Measurements from ENCODE around the gene AIFM2. TPM values are rescaled to one million over a fixed set of nuclear protein-coding genes. Genes with fewer than 3 reads are reported as not detected.

AIFM2 gene
- total and polyA plus RNA-seq, 2 donors (not counting 3 experiments of a cell fraction or from before 2014, with no cell fraction given) = 6.9 to 8.7 TPM

DNA sequence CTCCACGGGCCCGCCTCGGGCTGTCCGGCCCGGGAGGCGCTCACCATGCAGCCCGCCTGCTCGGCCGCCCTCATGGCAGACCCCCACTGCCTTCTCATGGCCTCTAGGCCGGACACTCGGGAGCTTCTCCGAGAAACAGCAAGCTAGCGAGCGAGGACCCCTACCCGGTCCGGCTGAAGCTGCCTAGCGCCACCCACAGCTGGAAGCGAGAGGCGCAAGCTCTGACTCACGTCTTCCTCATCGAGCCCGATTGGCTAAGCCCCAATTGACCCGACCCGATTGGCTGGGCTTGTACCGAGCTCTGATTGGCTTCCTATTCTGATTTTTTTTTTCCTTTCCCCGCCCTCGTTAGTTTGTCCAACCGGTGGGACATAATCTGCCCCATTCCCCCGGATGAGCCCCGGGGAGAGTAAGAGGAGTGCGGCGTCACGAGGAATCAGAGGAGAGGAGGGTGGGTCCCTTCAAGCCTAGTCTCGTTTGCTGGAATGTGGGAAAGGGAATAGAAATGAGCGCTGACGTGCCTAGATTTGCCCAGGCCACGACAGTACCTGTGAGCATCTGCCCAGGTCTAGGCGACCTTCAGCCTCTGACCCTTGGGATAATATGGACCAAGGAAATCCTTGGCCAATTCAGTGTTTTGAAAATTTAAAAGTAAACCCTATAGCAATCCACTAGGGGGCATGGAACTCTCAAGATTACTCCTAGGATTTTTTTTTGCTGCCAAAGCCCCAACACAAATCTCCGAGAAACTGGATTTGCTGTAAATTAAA is 14.0 kb upstream of the AIFM2 start, which contains the start of gene TYSND1:
Gene TYSND1 (minus strand): TSS at position 212 of the 770 bp plus-strand sequence. CDS start 114 bp downstream, at position 98.
- FAIRE-seq (peak; percentile 99), DNase-seq (ENCODE audit: low read depth, low spot score) (peak; percentile 98)
- ChIA-PET CTCF (interaction anchor here (0.5 to 3.4 kb wide), 44 partner anchors 9 to 509 kb away, joined by 3 to 95 read pairs (median 4); partner anchors contain the start of genes AIFM2, EIF4EBP2, PPA1 and SAR1A), POLR2A (interaction anchor here (0.6 to 1.8 kb wide), 10 partner anchors 10 to 447 kb away, joined by 3 to 24 read pairs (median 5); partner anchors contain the start of genes AIFM2 and SAR1A)
- BruUV-seq (replicated peaks) = TSS peak; percentile 85
- peaks cover 7% of the 10 kb centered on the region for H3K79me2 ChIP-seq (ENCODE audit: control insufficient read depth, insufficient read depth, low read length)
- H3K4me1 ChIP-seq (ENCODE audit: control insufficient read depth, extremely low read depth, insufficient read depth, low read length) = peaks cover 11% of the 10 kb centered on the region
- no peaks in the 10 kb centered on the region for H3K27me3 ChIP-seq (ENCODE audit: control insufficient read depth in 2 of 2, insufficient read depth in 2 of 2, low read length in 2 of 2)
- peak within 1 kb of the TSS; percentile 55 for H3K4me2 ChIP-seq (ENCODE audit: insufficient read depth, low read length)
- peak within 1 kb of the TSS; percentile 70 for H3K9ac ChIP-seq (replicated peaks; ENCODE audit: extremely low read depth, insufficient read depth, low read length)
- peak within 1 kb of the TSS; percentile 82 for H2AFZ ChIP-seq (ENCODE audit: low read depth, low read length)
- H3K9me1 ChIP-seq (replicated peaks; ENCODE audit: control insufficient read depth, extremely low read depth, insufficient read depth, low read length) = no peaks in the 10 kb centered on the region
- dilution Hi-C loops (cut with MboI; ENCODE audit: extremely low pct_ligation_motif_present, low sequenced_read_pairs) = no loop called here
- no peaks in the 10 kb centered on the region for H3K9me3 ChIP-seq (replicated peaks; ENCODE audit: control insufficient read depth, insufficient read depth, low read length)
- H3K27ac ChIP-seq (ENCODE audit: insufficient read depth, low read depth, low read length) = peak within 1 kb of the TSS; percentile 45
- peaks cover 4 to 7% of the 10 kb centered on the region in 2 experiments for H3K36me3 ChIP-seq (ENCODE audit: control insufficient read depth in 2 of 2, extremely low read depth in 1 of 2, insufficient read depth in 2 of 2, low read length in 2 of 2)
- peak within 1 kb of the TSS; percentile 58 to 64 (median 64) for H3K4me3 ChIP-seq (replicated peaks in 1 of 3; ENCODE audit: insufficient read depth in 1 of 3, low read depth in 1 of 3, low read length in 3 of 3)
- no peaks in the 10 kb centered on the region for H4K20me1 ChIP-seq (replicated peaks; ENCODE audit: control insufficient read depth, extremely low read depth, insufficient read depth, low read length)
- intact Hi-C loops (cut with micrococcal nuclease) = loop anchor here (1.0 to 5.0 kb wide), 7 partner anchors 14 to 236 kb away; partner anchors contain the start of genes AIFM2, LRRC20, PPA1 and SAR1A
- TF ChIP-seq POLR2A (IDR thresholded peaks at IDR 0.05; ENCODE audit: low read depth, low read length) (peak; percentile 91), EZH2 (IDR thresholded peaks at IDR 0.05; ENCODE audit: borderline replicate concordance, low read depth, low read length, severe bottlenecking) (no peak), FOS (IDR thresholded peaks at IDR 0.05; ENCODE audit: borderline replicate concordance, insufficient read depth, low read length) (peak; percentile 72), JUN (IDR thresholded peaks at IDR 0.05; ENCODE audit: borderline replicate concordance, insufficient read depth, insufficient read length, low read depth) (peak; percentile 44), POLR2AphosphoS5 (IDR thresholded peaks at IDR 0.05; ENCODE audit: insufficient read depth, low read depth, low read length) (peak; percentile 79), MYC (IDR thresholded peaks at IDR 0.05; ENCODE audit: low read depth, low read length) (no peak)
- TF ChIP-seq, protein P1, sequence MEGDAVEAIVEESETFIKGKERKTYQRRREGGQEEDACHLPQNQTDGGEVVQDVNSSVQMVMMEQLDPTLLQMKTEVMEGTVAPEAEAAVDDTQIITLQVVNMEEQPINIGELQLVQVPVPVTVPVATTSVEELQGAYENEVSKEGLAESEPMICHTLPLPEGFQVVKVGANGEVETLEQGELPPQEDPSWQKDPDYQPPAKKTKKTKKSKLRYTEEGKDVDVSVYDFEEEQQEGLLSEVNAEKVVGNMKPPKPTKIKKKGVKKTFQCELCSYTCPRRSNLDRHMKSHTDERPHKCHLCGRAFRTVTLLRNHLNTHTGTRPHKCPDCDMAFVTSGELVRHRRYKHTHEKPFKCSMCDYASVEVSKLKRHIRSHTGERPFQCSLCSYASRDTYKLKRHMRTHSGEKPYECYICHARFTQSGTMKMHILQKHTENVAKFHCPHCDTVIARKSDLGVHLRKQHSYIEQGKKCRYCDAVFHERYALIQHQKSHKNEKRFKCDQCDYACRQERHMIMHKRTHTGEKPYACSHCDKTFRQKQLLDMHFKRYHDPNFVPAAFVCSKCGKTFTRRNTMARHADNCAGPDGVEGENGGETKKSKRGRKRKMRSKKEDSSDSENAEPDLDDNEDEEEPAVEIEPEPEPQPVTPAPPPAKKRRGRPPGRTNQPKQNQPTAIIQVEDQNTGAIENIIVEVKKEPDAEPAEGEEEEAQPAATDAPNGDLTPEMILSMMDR (IDR thresholded peaks at IDR 0.05; ENCODE audit: extremely low read depth in 1 of 2, insufficient read depth in 1 of 2, low read depth in 1 of 2, low read length in 2 of 2) = peak; percentile 66 to 87

All from endothelial cell of umbilical vein (primary cell).